AG10803 (cell line): Measurements from ENCODE around the gene C11orf21.

ENCODE experiments used
- DNase-seq: peaks from one replicate; pipeline ENCODE4 v3.0.0; 2010; ENCODE audit warnings: low read depth
- H3K4me3 ChIP-seq: 2 replicates; pipeline ENCODE4 v1.5.1; 2011; ENCODE audit warnings: mild to moderate bottlenecking, low read length, control low read depth
- CTCF ChIP-seq: conservative IDR thresholded peaks from 2 replicates; pipeline ENCODE4 v1.5.1; 2011; ENCODE audit warnings: mild to moderate bottlenecking, low read length, control low read depth, inconsistent platforms

C11orf21 gene

DNA sequence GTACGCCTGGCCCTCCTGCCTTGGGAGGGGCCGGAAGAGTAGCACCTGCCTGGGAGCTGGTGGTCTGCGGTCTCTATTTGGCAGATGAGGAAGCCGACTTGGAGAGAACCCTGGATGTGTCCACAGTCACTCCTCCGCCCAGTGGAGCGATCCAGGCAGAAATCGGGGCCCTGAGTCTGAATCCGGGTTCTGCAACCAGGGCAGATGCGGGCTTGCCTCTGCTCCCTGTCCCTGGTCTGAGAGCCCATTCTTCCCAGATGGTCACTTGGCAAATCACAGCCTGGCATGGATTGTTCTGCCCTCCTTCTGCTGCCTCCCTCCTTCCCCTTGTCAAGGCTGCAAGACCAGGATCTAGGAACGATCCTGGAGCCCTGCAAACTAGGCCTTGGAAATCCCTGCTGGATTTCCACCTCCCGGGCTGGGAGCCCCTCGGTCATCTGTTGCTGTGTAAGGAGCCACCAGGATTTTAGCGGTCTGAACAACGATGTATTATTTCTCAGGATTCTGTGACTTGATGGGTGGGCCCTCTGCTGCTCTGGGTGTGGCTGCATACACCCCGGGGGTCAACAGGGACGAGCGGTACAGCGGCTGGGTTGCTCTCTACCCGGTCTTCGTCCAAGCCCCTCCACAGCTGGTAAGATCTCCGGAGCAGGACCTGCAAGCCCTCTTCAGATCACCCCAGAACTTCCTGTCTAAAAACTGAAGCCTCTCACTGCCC lies 29.3 kb downstream of the C11orf21 start:
- no peak for TF ChIP-seq CTCF
- H3K4me3 ChIP-seq, result no peak overlapping the region
- no peak for DNase-seq

DNA sequence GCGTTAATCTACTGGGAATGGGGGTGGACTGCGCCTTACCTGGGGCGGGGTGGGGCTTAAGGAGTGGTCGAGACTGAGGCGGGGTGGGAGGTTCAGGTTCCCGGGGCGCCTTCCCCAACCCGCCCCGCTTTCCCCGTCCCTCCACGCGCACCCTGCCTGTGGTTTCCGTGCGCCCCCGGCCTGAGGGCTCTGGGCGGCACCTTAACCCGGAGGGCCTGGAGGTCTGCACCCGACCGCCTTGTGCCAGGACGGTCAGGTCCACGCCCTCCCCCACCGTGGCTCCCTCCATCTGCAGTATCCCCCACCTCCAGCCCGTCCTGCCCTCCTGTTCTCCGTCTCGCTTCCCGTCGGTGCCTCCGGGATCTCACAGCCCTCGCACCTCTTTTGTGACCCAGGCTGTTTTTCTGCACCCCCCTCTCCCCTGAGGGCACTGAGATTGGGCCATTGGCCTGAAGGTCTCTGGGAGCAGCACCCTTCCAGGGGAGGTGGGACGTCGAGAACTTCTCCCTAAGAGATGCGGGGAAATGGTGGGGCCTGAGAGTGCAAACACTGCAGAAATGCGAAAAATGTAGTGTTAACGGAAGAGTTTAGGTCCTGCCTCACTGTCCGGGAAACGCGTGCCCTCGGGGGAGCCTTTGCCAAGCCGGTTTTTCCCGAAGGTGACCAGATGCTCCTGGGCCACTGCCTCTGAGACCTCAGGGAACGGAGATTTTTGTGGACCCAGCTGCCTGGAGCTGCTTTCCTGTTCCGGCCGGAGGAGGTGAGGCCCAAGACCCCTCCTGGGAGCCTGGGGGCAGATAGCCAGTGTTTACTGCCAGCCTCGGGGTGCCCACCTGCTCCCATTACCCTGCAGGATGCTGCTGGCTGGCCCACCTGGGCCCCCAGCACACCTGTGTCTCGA lies 30.1 kb downstream of the C11orf21 start:
- H3K4me3 ChIP-seq, result no peak overlapping the region
- no peak for DNase-seq
- TF ChIP-seq CTCF, result no peak

DNA sequence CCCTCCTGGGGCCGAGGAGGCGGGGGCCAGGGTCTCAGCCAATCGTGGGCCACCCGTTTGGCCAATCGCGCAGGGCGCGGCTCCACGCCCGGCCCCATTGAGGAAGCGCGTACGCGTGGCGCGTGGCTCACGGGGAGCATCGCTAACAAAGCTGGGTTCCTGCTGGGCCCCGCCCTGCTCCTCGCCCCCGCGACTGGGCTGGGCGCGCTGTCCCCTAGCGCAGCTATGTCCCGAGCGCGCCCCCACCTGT lies 30.7 kb downstream of the C11orf21 start:
- no peak for TF ChIP-seq CTCF
- no peak for DNase-seq
- no peak overlapping the region for H3K4me3 ChIP-seq

- no peak for TF ChIP-seq CTCF
- H3K4me3 ChIP-seq, result peak within 1 kb of the TSS; percentile 24
- DNase-seq, result no peak
Observed at GRCh38 chr11:2270322-2271076, 31.2 kb downstream of the C11orf21 start, which contains the start of gene ASCL2. ASCL2 (minus strand) TSS chr11:2270588; CDS start chr11:2270332, 256 bp downstream.

GRCh38 chr11:2269601-2270321 lies 32.0 kb downstream of the C11orf21 start:
- H3K4me3 ChIP-seq, result no peak overlapping the region; the same call in 1 of the 2 replicates
- no peak for TF ChIP-seq CTCF
- DNase-seq, result peak; percentile 44

- no peak for DNase-seq
- peak overlapping the region; percentile 24 for H3K4me3 ChIP-seq
- no peak for TF ChIP-seq CTCF
Observed at GRCh38 chr11:2268729-2269600, 32.8 kb downstream of the C11orf21 start.
